HepG2 (cell line): ENCODE results near the gene AMZ2. TPM values are rescaled to one million over a fixed set of nuclear protein-coding genes. Genes with fewer than 3 reads are reported as not detected.

Source experiments
- ATAC-seq: fragments of 200-7000 bp; cut with Tn5 transposase; 3 replicates; pipeline ENCODE4 v1.9.1; 2020; ENCODE audit warnings: mild to moderate bottlenecking, moderate library complexity
- BruUV-seq: library from RNA; stranded (reverse); fragments of 400-500 nt; replicated peaks from 2 replicates; lab custom pipeline; 2021; lab: Mats Ljungman, UMichigan
- CTCF ChIA-PET: fragments of 300-600 bp; formaldehyde crosslinking; extraction: SDS; loops from one replicate; lab custom pipeline; 2021; ENCODE audit warnings: low total read pairs, inconsistent platforms, low intra/inter-chr PET ratio; lab: Yijun Ruan, JAX
- POLR2A ChIA-PET: fragments of 350-600 bp; sonication (Branson Sonifier 250); formaldehyde crosslinking; loops from one replicate; lab custom pipeline; 2020; ENCODE audit warnings: antibody characterized with exemption, inconsistent platforms; lab: Yijun Ruan, JAX
- DNase-seq: peaks from one replicate; pipeline ENCODE4 v3.0.0-alpha.2; 2015; ENCODE audit warnings: low spot score
- FAIRE-seq: peaks from 3 replicates; lab custom pipeline; 2011; peaks lifted over from hg19 to GRCh38; lab: Jason Lieb, UNC
- H2AFZ ChIP-seq: one replicate; pipeline ENCODE4 v1.6.1; 2011; ENCODE audit warnings: low read length, inconsistent platforms
- H3K27ac ChIP-seq: fragments of 300-600 bp; 3 replicates; pipeline ENCODE4 v1.8.0; 2011; ENCODE audit warnings: mixed run types, mild to moderate bottlenecking, mixed read lengths, low read length, inconsistent platforms; ENCODE audit not compliant: insufficient read depth; ENCODE audit errors: extremely low read length
- H3K27me3 ChIP-seq, 2 experiments: fragments of 200-600 bp in 1 of 2; 2 replicates in 1 of 2; 3 replicates in 1 of 2; pipeline versions ENCODE4 v1.6.0 to v1.8.0; 2011; ENCODE audit warnings: low read length in 2 of 2, mild to moderate bottlenecking in 2 of 2, moderate library complexity in 2 of 2, inconsistent platforms in 1 of 2; ENCODE audit not compliant: insufficient read depth in 2 of 2, control insufficient read depth in 1 of 2
- H3K36me3 ChIP-seq, 2 experiments: fragments of 200-600 bp in 1 of 2; replicated peaks in 1 of 2; 2 replicates in 1 of 2; 3 replicates in 1 of 2; pipeline versions ENCODE4 v1.5.1 to v1.8.0; 2011; ENCODE audit warnings: low read length in 2 of 2, inconsistent platforms in 1 of 2; ENCODE audit not compliant: insufficient read depth in 2 of 2, control insufficient read depth in 1 of 2
- H3K4me1 ChIP-seq: 2 replicates; pipeline ENCODE4 v1.5.1; 2012; ENCODE audit warnings: low read length, inconsistent platforms; ENCODE audit not compliant: insufficient read depth
- H3K4me2 ChIP-seq: 2 replicates; pipeline ENCODE4 v1.6.0; 2011; ENCODE audit warnings: low read depth, low read length, inconsistent platforms
- H3K4me3 ChIP-seq, 3 experiments: fragments of 200-600 bp in 1 of 3; sonication (generic), shearing (Covaris generic) in 1 of 3; replicated peaks in 1 of 3; 2 replicates each; pipeline ENCODE4 v1.5.1; 2011 to 2016; ENCODE audit warnings: low read length in 3 of 3, inconsistent platforms in 2 of 3, low read depth in 2 of 3, mild to moderate bottlenecking in 2 of 3, control low read depth in 1 of 3, mixed read lengths in 1 of 3; ENCODE audit not compliant: insufficient read depth in 1 of 3
- H3K79me2 ChIP-seq: one replicate; pipeline ENCODE4 v1.6.1; 2011; ENCODE audit warnings: low read length, inconsistent platforms; ENCODE audit not compliant: insufficient read depth
- H3K9ac ChIP-seq: 2 replicates; pipeline ENCODE4 v1.6.0; 2011; ENCODE audit warnings: mild to moderate bottlenecking, low read depth, low read length, inconsistent platforms; ENCODE audit not compliant: insufficient read depth
- H3K9me3 ChIP-seq: 2 replicates; pipeline ENCODE4 v1.5.1; 2012; ENCODE audit warnings: mild to moderate bottlenecking, low read length
- H4K20me1 ChIP-seq: 2 replicates; pipeline ENCODE4 v1.6.0; 2011; ENCODE audit warnings: inconsistent platforms, mild to moderate bottlenecking, low read length, moderate library complexity; ENCODE audit not compliant: insufficient read depth
- HNF4G ChIP-seq, 2 experiments: sonication (generic) in 1 of 2; formaldehyde crosslinking in 1 of 2; IDR thresholded peaks; 2 replicates each; pipeline versions ENCODE4 v1.4.0 to v1.6.1; 2011 to 2020; ENCODE audit warnings: borderline replicate concordance in 2 of 2, low read depth in 2 of 2, mild to moderate bottlenecking in 2 of 2, low read length in 1 of 2, missing genetic modification reagents in 1 of 2, moderate library complexity in 1 of 2
- KDM5A ChIP-seq: fragments of 200-600 bp; sonication (generic); IDR thresholded peaks from 2 replicates; pipeline ENCODE4 v1.7.0; 2018; ENCODE audit warnings: antibody characterized with exemption, mild to moderate bottlenecking, low read length, borderline replicate concordance
- MAFF ChIP-seq: IDR thresholded peaks from 2 replicates; pipeline ENCODE4 v1.6.1; 2011; ENCODE audit warnings: low read depth, low read length, improper control_type of control experiment
- MYC ChIP-seq: sonication (generic); formaldehyde crosslinking; IDR thresholded peaks from 2 replicates; pipeline ENCODE4 v1.9.0; 2021; ENCODE audit warnings: missing genetic modification reagents, borderline replicate concordance
- RBM22 ChIP-seq: fragments of 200-400 bp; formaldehyde crosslinking; optimal IDR thresholded peaks from 2 replicates; pipeline ENCODE3; 2017; ENCODE audit warnings: mild to moderate bottlenecking, low read length, moderate library complexity
- RNF219 ChIP-seq: sonication (generic); formaldehyde crosslinking; IDR thresholded peaks from 2 replicates; pipeline ENCODE4 v1.5.0; 2020; ENCODE audit warnings: mild to moderate bottlenecking, missing genetic modification reagents
- RXRA ChIP-seq: sonication (generic); formaldehyde crosslinking; IDR thresholded peaks from 2 replicates; pipeline ENCODE4 v1.5.1; 2020; ENCODE audit warnings: missing genetic modification reagents
- TBX2 ChIP-seq: sonication (generic); formaldehyde crosslinking; IDR thresholded peaks from 2 replicates; pipeline ENCODE4 v1.5.0; 2020; ENCODE audit warnings: missing genetic modification reagents, mild to moderate bottlenecking, borderline replicate concordance
- ZNF234 ChIP-seq: sonication (generic); formaldehyde crosslinking; conservative IDR thresholded peaks from 2 replicates; pipeline ENCODE4 v1.5.1; 2020; ENCODE audit warnings: mild to moderate bottlenecking, missing genetic modification reagents
- ZNF468 ChIP-seq: sonication (generic); formaldehyde crosslinking; IDR thresholded peaks from 2 replicates; pipeline ENCODE4 v1.8.0; 2022; ENCODE audit warnings: mild to moderate bottlenecking, moderate library complexity, missing genetic modification reagents
- ZNF652 ChIP-seq: IDR thresholded peaks from 2 replicates; pipeline ENCODE4 v1.6.1; 2016; ENCODE audit warnings: low read depth, borderline replicate concordance
- WGBS: methylation state at CpG from one replicate; pipeline ENCODE4 v1.1.6; 2017; ENCODE audit warnings: low lambda C conversion rate; 5-methylcytosine and 5-hydroxymethylcytosine counted together
- in situ Hi-C: cut with HindIII; loops from 2 replicates; pipeline ENCODE4 v1.10.0; 2017; ENCODE audit warnings: low pct_unique_long_range_greater_than_20kb; ENCODE audit not compliant: extremely low pct_ligation_motif_present
- intact Hi-C: fragments of 100-400 bp; cut with micrococcal nuclease; formaldehyde crosslinking; loops from one replicate; pipeline ENCODE4 v1.10.0; 2022; ENCODE audit not compliant: unreplicated experiment
- polyA plus RNA-seq, 8 experiments: library from polyadenylated mRNA; depleted of rRNA in 3 of 8; stranded (reverse) in 7 of 8; unstranded in 1 of 8; fragments of >200 nt; fragmentation: Illumina TruSeq in 4 of 8; extraction: Trizol in 4 of 8; gene quantifications; 2 replicates each; pipeline versions ENCODE4 v1.2.1 to v1.2.3, GENCODE V29; 2011 to 2016; ENCODE audit warnings: low read depth in 4 of 8, missing spikeins in 1 of 8, mixed read lengths in 1 of 8; ENCODE audit not compliant: insufficient read depth in 1 of 8
- total RNA-seq, 5 experiments: library from RNA; depleted of rRNA; stranded (reverse); fragments of >200 nt; fragmentation: Illumina TruSeq; extraction: Trizol; gene quantifications; 2 replicates each; pipeline ENCODE4 v1.2.3, GENCODE V29; 2016; ENCODE audit warnings: low read depth in 1 of 5
- TF ChIP-seq, protein P1 (sequence below): sonication (generic); formaldehyde crosslinking; IDR thresholded peaks from 2 replicates; pipeline ENCODE4 v1.4.0; 2020; ENCODE audit warnings: low read depth, missing genetic modification reagents

Gene AMZ2
- total and polyA plus RNA-seq, 2 of the 13 experiments (the other 11 are each of a cell fraction or from before 2014, with no cell fraction given): 86.9 to 90.2 TPM

GRCh38 chr17:68228817-68229570 lies 18.8 kb upstream of the AMZ2 start:
- Histone ChIP-seq H3K27me3 (no peaks in the 10 kb centered on the region), H3K9ac (no peak overlapping the region), H3K79me2 (no peaks in the 10 kb centered on the region), H3K4me3 (no peak overlapping the region), H3K4me1 (peaks cover 11% of the 10 kb centered on the region), H2AFZ (no peak overlapping the region), H3K27ac (no peak overlapping the region), H4K20me1 (no peaks in the 10 kb centered on the region), H3K36me3 (no peaks in the 10 kb centered on the region), H3K4me2 (no peak overlapping the region), H3K9me3 (no peaks in the 10 kb centered on the region)
- intact Hi-C loops: no loop called here
- no peak for FAIRE-seq
- WGBS: 90% methylated on average over 17 of the region's 17 CpGs
- no peak for DNase-seq
- TF ChIP-seq TBX2 (CRISPR knock-in tag) (no peak), HNF4G (IDR thresholded peaks at IDR 0.05; ENCODE audit: borderline replicate concordance, low read depth, low read length) (no peak), HNF4G (CRISPR knock-in tag; IDR thresholded peaks at IDR 0.05; ENCODE audit: borderline replicate concordance, low read depth) (no peak), ZNF652 (no peak), MYC (CRISPR knock-in tag) (no peak), KDM5A (no peak), ZNF468 (CRISPR knock-in tag) (no peak)
- CTCF ChIA-PET: no interaction called here
- POLR2A ChIA-PET: no interaction called here
- no peak; the same call in 2 of the 3 replicates for ATAC-seq
- BruUV-seq: no TSS peak
- in situ Hi-C loops: no loop called here

- no peak for FAIRE-seq
- intact Hi-C loops: no loop called here
- TF ChIP-seq RNF219 (CRISPR knock-in tag): no peak
- no peak for TF ChIP-seq ZNF234 (CRISPR knock-in tag)
- no peak for TF ChIP-seq MAFF
- TF ChIP-seq RBM22: no peak
- no peak for TF ChIP-seq RXRA (CRISPR knock-in tag)
- TF ChIP-seq, protein P1, sequence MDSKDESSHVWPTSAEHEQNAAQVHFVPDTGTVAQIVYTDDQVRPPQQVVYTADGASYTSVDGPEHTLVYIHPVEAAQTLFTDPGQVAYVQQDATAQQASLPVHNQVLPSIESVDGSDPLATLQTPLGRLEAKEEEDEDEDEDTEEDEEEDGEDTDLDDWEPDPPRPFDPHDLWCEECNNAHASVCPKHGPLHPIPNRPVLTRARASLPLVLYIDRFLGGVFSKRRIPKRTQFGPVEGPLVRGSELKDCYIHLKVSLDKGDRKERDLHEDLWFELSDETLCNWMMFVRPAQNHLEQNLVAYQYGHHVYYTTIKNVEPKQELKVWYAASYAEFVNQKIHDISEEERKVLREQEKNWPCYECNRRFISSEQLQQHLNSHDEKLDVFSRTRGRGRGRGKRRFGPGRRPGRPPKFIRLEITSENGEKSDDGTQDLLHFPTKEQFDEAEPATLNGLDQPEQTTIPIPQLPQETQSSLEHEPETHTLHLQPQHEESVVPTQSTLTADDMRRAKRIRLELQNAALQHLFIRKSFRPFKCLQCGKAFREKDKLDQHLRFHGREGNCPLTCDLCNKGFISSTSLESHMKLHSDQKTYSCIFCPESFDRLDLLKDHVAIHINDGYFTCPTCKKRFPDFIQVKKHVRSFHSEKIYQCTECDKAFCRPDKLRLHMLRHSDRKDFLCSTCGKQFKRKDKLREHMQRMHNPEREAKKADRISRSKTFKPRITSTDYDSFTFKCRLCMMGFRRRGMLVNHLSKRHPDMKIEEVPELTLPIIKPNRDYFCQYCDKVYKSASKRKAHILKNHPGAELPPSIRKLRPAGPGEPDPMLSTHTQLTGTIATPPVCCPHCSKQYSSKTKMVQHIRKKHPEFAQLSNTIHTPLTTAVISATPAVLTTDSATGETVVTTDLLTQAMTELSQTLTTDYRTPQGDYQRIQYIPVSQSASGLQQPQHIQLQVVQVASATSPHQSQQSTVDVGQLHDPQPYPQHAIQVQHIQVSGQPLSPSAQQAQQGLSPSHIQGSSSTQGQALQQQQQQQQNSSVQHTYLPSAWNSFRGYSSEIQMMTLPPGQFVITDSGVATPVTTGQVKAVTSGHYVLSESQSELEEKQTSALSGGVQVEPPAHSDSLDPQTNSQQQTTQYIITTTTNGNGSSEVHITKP (CRISPR knock-in tag): no peak
Measured at GRCh38 chr17:68229619-68230018, 18.2 kb upstream of the AMZ2 start.

More at GRCh38 chr17:68229619-68230018, 18.2 kb upstream of the AMZ2 start:
- H3K27me3 ChIP-seq: no peaks in the 10 kb centered on the region
- in situ Hi-C loops: no loop called here
- DNase-seq (no peak), ATAC-seq (no peak)
- no peak overlapping the region for H3K4me3 ChIP-seq
- H2AFZ ChIP-seq: no peak overlapping the region
- BruUV-seq: no TSS peak
- 90% methylated on average over 7 of the region's 8 CpGs for WGBS
- no peak overlapping the region for H3K4me2 ChIP-seq
- POLR2A ChIA-PET: no interaction called here
- peaks cover 12% of the 10 kb centered on the region for H3K4me1 ChIP-seq
- no peaks in the 10 kb centered on the region for H4K20me1 ChIP-seq
- no peaks in the 10 kb centered on the region for H3K79me2 ChIP-seq
- H3K9ac ChIP-seq: no peak overlapping the region
- H3K9me3 ChIP-seq: no peaks in the 10 kb centered on the region
- H3K27ac ChIP-seq: no peak overlapping the region
- CTCF ChIA-PET: no interaction called here
- H3K36me3 ChIP-seq: no peaks in the 10 kb centered on the region
